CD4-positive, alpha-beta T cell treated with Interleukin-1 beta for 1 hour (primary cell): ENCODE measurements around the gene BANP.
"Not testable (repeated sequence)": the region's sequence is repeated elsewhere in the genome, so short reads cannot be mapped to it uniquely, and the experiment has no call there.

Experiments
- DNase-seq, 2 donors: peaks; one replicate each; pipeline ENCODE4 v3.0.0-alpha.2; 2020 to 2022

BANP gene

DNA sequence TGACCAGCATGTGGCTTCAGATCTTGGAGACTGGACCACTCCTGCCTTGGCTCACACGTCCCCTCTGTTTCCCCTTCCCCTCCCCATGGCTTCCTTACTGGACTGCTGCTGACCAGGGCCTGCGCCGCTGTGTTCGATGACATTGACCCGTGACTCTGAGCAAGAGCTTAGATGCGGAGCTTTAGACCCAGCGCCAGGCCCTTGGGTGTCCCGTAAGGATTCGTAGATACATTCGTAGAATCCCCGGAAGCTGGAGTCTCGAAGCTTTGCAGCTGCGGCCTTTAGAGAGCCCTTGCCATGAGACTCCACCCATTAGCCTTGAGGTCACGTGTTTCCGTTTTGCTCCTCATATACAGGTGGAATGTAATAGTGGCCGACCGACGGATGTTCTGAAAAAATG, 65.2 kb downstream of the BANP start:
- not testable (repeated sequence) for DNase-seq

- DNase-seq = no peak
These were observed 65.7 kb downstream of the BANP start for GRCh38 chr16:88016964-88017363.

DNA sequence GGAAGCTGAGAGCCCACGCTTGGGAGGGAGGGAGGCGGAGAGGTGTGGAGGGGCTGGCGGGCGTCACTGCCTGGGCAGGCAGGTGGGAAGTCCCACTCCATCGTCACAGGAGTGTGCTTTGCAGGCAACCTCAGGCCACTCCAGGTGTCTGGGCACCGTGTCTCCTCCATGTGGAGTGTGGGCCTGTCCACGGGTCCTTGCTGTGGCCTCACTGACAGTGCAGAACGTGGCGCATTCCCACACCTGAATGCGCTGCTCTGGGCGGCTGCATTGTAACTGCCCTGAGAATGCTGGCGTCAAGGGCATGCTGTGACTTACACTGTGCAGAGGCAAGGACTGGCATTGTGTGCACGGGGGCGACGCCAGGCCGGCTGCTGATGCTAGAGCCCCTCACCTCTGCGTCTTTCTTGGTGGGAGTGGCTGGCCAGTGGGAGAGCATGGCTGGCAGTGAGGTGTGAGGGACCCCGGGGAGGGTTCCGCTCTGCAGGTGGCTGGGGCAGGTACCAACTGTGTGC, 66.4 kb downstream of the BANP start:
- no peak for DNase-seq

GRCh38 chr16:88018382-88018781, 67.1 kb downstream of the BANP start:
- DNase-seq = not testable (repeated sequence)

DNA sequence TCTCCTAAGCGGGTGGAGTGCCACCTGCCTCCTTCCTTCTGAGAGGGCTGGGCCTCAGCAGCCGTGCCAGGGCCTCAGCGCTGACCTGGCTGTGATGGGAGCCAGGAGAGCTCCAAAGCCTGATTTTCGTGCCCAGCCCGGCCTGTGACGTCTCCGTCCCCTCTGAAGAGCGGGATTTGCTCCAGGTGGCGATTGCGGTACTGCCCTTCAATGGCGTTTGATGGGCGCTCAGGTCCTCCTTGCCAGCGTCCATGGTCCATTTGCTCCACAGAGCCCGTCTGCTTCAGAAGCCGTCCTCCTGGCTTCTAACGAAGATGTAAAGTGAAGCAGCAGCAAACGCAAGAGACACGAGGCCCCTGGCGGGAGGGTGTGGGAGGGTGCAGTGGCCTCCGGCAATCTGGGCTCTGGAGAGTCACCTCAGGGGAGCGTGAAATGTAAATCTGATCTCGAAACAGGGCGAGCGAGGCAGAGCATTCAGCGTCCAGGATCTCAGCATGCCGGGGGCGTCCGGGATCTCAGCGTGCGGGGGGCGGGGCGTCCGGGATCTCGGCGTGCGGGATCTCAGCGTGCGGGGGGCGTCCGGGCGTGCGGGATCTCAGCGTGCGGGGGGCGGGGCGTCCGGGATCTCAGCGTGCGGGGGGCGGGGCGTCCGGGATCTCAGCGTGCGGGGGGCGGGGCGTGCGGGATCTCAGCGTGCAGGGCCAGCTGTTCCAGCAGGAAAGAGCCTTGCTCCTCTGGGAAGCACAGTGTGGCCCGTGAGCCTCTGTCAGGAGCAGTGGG, 68.0 kb downstream of the BANP start:
- DNase-seq = not testable (repeated sequence)

- DNase-seq = no peak
These were observed 68.7 kb downstream of the BANP start for GRCh38 chr16:88019821-88020515.

DNA sequence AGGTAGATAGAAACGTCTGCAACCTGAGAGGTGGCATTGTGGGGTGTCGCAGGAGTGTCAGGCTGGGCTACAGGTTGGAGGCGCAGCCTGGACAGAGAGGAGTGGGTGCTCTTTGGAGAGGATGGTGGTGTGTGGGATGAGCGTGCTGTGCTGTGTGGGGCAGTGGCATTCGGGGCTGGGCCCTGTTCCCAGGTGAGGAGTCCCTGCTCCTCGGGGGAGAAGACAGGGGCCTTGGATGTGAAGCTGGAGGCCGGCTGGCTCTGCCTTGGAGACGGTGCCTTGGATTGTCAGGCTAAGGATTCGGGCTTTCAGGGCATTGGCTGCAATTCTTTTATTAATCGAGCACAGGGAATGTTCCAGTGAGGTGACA, 69.3 kb downstream of the BANP start:
- DNase-seq = no peak

DNA sequence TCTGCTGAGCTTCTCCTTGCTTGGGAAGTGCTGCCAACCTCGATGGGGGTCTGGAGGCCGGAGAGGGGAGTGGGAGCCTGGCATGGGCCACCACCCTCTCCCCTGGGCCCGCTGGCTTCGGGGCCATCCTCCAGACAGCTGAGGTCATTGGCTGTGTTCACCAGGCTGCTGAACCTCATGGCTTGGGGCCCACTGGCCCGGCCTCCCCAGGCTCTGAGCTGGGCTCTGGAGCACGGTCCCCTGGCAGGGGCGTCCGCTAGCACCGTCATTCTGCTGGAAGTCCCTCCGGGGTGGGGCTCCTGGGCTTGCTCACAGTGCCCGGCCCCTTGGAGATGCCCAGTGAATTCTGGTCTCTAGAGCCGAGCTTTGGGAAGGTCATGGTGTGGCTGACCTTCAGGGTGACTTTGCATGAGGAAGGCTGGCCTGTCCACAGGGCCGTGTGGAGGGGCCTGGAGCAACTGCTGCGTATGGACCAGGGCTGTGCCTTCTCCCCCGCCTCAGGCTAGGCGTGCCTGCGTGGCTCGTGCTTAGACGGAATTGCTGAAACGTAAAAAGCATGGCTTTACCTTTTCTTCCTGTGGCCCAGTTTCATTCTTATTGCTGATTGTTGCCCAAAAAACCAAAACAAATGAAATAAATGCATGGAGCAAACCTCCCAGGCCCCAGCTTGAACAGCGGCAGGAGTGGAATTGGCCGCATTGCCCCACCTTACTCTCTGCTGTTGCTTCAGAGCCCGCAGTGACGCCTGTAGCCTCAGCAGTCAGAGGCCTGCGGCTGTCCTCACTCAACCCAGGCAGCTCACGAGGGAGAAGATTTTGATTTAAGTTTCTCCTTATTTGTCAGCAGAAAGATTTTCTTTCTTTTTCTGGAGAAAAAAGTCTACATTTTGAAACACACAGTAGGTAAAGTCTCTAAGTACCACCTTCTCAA, 70.1 kb downstream of the BANP start:
- DNase-seq = not testable (repeated sequence)

DNA sequence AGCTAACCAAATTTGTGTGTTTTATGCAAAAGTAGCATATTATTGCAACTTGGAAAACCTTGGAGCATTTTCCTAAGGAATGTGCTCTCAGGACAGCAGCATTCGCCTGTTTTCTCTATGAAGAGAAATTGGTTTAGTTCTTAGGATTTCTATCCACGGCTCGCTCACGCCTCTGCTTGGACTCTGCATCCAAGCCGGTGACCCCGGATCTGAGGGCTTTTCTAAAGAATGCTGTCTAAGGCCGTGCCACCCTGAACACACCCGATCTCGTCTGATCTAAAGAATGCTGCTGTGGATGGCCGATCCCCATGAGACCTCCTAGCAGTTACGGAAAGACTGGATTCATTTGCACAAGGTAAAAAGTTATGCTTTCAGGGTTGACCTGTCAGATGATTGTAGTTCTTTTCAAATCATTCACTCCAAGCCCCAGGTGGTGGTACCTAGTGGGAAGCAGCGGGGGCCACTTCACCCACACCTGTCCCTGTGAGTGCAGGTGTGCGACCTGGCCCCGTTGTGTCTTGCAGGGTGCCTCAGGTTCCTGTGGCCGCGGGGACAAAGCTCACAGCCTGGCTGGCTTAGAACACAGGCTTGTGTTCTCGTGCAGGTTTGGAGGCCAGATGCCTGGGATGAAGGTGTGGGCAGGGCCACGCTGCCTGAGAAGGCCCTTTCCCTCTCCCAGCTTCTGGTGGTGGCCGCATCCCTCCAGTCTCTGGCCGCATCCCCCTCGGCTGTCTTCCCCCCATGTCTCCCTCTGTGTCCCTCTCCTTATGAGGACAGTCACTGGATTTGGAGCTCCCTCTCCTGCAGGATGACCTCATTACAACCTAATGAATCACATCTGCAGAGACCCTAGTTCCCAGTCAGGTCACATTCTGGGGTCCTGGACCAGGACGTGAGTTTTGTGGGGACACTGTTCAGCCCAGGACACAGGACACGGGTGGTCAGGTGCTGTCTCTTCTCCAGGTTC, 71.1 kb downstream of the BANP start:
- DNase-seq = no peak

GRCh38 chr16:88023366-88023765, 72.1 kb downstream of the BANP start:
- no peak for DNase-seq

- no peak for DNase-seq
These were observed 72.6 kb downstream of the BANP start for GRCh38 chr16:88023786-88024185.

DNA sequence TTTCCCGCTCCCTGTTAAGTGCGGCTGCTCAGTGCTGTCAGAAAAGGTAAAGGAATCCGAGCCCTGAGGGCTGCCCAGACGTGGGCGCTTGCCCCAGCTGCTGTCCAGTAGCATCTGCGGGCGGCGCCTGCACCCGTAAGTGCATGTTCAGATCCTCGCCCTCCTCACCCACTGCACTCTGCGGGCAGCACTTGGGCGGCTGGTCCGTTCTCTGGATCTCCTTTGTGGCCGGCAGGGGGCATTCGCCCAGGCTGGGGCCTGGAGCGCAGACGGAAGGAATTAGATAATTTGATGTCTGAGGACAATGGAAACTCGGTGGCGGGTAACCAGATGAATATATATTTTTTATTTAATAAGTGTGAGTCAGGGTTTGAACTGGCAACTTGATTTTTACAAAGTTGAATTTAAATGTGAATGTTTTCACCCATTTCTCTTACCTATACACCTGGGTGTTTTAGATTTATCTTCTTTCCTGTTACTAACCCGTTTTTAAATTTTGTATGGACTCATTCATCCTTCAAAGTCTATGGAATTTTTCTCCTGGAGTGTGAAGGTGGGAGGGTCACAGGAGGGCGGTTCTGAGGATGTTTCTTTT, 73.4 kb downstream of the BANP start:
- DNase-seq = not testable (repeated sequence)

DNA sequence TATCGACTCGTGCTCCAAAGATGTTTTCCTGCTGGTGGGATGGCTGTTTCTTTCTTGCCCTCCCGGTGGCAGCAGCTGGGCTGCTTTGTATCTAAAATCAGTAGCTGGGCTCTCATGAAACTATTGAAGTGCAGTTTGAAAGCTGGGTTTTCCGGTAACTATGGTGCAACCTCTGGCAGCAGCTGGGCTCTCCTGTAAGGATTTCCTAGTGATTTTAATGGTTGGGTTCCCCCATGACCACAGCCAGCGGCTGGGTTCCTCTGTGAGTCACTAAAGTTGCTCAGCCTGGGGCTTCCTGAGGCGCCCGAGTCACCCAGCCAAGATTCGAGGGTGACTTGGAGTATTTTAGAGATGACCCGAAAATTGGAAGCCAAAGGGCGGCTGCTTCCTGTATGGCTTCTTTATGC, 73.9 kb downstream of the BANP start:
- DNase-seq = peak; percentile 7 to 76

DNA sequence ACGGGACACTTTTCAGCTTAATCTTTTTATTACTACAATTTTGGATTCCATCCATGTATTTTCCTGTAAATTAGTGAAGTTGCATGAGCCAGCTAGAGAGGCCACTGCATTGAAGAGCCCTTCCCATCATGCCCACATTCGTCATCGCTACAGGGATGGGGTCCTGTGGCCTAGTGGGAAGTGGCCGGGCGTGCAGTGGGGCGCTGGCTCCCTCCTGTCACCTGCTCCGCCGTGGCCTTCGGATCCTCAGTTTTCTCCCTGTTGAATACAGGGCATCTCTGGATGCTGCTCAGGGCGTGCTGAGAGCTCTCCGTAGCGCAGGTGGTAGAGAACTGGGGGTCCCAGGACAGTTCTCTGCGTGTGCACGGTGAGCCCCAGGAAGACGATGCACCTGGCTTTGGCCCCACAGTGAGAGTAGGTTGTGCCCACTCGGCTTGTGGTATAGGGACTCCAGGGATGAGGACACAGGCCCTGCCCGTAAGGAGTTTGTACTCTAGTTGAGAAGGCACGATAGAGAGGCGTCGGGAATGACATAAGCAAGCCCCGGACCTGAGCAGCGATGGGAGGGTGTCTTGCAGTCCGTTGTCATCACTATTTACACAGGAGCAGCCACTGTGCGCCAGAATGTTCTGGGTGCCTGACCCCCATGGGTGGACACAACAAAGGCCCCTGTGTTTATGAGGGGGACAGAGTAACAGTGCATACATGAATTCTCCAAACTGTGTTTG, 74.8 kb downstream of the BANP start:
- DNase-seq = not testable (repeated sequence)

GRCh38 chr16:88026964-88027938, 76.0 kb downstream of the BANP start:
- DNase-seq = no peak

DNA sequence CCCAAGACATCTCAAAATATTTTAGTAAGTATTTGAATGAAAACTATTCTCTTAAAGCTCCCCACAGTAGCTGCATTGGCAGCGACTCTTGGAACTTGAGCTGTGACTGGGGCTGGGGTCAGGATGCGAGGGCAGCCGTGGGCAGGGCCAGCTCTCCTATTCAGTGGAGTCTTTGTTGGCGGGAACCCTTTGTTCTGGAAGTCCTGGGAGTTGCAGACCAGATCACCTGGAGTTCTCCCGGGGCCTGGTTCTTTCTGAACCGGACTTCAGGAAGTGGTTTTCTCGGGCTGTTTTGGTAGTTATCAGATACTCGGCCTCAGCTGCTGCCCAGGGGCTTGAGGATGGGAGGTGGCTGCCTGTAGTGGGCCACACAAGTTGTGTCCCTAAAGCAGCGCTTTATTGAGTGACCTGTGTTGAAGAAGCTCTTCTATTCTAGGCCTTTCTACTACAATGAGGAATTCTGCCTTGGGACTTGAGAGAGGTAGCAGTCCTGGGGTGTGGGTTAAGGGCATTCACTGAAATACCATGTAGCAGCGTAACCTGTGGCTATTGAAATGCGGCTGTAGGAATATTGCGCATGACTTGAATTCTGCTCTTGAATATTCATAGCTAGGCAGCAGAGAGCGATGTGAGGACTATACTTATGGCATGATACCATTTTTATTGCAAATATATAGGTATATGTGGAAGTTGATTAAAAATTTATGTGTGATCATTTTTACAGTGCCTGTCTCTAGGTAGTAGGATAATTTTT, 77.1 kb downstream of the BANP start:
- DNase-seq = not testable (repeated sequence)

DNA sequence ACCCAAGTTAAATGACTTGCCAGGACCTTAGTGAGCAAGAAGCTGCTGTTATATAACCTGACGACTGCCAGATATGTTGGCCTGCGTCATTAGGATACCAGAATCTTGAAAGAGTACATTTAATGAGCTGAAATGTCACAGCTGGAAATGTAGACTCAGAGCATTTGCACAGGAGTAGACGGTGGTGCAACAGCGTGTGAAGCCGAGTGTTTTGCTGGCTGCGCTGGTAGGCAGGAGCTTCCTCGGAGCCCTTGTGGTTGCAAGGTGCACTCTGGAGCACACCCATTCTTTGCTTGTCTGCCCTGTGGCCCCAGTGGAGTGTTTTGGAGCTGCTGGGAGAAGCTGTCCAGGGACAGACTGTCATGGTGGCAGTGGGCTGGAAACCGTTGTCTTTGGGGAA, 79.3 kb downstream of the BANP start:
- DNase-seq = no peak

DNA sequence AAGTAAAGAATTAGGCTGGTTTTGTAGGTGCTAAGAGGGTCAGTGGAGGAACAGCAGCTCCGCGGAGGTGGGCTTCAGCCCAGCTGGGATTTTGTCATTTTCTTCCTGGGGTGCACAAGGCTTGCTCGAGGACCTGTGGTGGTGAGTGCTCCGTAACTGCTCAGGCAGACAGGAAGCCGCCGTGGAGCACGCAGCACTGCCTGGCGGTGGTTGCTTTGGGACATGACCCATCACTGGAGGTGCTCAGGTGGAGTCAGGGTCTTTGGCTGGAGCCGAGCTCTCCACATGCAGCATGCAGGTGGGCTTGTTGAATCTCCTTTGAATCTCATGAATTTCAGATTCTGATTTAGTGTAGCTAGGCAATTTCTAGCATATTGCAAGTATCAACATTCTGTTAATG, 79.7 kb downstream of the BANP start:
- not testable (repeated sequence) for DNase-seq
